Measurements from ENCODE around the gene DBT.

DNA sequence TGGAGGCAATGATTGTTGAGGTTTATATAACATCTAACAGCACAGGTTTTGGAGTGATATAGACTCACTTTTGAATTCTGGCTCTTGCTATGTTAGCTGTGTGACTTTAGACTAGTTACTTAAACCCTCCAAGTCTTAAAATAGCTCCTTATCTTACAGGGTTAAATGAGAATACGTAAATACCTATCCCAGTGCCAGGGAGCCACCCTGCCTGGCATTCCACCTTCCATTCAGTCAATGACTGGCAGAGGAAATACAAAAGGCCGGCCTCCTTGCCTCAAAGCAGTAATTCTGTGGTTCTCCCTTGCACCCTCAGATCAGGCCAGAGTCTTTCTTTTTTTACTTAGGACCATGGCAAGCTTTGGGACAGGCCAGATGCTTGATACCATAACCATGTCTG lies 31.8 kb downstream of the DBT start:
- TF ChIP-seq EP300 (IDR thresholded peaks at IDR 0.05) (no peak), CTCF (IDR thresholded peaks at IDR 0.05) (no peak)
